MM.1S (cell line): ENCODE data around the gene RPS19BP1.

ENCODE experiments used
- CTCF ChIP-seq: fragments of 300-600 bp; sonication (generic); IDR thresholded peaks from 2 replicates; pipeline ENCODE4 v1.5.1; 2016; ENCODE audit warnings: antibody characterized with exemption, low read length, mixed read lengths
- EZH2 ChIP-seq: fragments of 300-600 bp; sonication (generic); optimal IDR thresholded peaks from 2 replicates; pipeline ENCODE3; 2017; ENCODE audit warnings: low read depth, mild to moderate bottlenecking, antibody characterized with exemption, low read length, mixed read lengths
- EZH2phosphoT487 ChIP-seq: fragments of 300-600 bp; sonication (generic); IDR thresholded peaks from 2 replicates; pipeline ENCODE4 v1.6.1; 2018; ENCODE audit warnings: antibody characterized with exemption, low read length

- TF ChIP-seq CTCF (no peak), EZH2 (no peak), EZH2phosphoT487 (no peak)
Observed at GRCh38 chr22:39501644-39502108, 30.9 kb downstream of the RPS19BP1 start.
